IPS DF 4.7 (cell line): ENCODE measurements around the gene AKT3.
"Not testable (repeated sequence)": the region's sequence is repeated elsewhere in the genome, so short reads cannot be mapped to it uniquely, and the experiment has no call there.

Experiments
- DNase-seq: peaks from one replicate; pipeline ENCODE4 v3.0.0-alpha.2; 2013; ENCODE audit warnings: low spot score; ENCODE audit errors: extremely low read depth

The AKT3 gene

DNA sequence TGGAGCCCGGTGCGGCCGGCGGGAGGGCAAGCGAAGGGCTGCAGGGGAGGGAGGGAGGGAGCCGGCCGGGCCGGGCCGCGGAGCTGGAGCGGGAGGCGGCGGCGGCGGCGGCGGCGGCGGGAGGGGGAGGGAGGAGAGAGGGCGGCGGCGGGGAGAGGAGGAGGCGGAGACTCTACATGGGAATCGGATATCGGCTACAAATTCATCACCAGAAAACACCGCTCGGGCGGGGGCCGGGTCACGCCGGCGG, at the start of gene AKT3:
TSS of gene AKT3 (minus strand) at position 42 of the 250 bp plus-strand sequence. CDS start 7,073 bp downstream, outside the sequence.
- DNase-seq = no peak

DNA sequence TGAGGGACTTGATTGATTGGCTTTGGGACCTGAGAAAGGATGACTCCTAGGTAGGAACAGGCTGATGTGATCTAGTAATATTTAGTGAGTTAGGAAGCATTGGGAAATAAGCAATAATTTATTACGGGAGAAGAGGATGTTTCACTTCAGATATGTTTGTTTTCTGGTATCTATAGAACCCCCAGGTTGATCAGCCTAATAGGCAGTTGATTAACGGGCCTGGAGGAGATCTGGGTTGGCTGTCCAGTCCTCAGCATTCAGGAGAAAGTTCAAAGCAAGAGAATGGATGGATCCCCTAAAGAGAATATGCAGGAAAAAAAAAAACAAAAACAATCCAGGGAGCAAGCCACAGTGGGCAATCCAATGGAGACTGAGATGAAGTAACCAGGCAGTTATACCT, 48.2 kb upstream of the AKT3 start:
- no peak for DNase-seq

DNA sequence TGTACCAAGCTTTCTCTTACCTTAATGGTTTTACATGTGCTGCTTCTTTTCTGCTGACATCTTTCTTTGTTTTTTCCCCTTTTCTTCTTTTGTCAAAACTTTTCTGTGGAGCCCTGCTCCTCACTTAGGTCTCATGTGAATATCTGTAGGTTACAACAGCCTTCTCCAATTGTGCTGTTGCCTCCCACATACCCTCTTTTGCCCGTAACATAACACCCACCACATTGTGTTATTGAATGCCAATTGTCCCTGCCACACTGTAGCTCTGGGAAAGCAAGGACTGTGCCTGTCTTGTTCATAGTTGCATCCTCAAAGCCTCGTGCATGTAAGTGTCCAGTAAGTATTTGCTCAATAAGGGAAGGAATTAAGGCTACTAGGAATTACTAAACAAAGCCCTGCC, 46.3 kb upstream of the AKT3 start:
- no peak for DNase-seq

DNA sequence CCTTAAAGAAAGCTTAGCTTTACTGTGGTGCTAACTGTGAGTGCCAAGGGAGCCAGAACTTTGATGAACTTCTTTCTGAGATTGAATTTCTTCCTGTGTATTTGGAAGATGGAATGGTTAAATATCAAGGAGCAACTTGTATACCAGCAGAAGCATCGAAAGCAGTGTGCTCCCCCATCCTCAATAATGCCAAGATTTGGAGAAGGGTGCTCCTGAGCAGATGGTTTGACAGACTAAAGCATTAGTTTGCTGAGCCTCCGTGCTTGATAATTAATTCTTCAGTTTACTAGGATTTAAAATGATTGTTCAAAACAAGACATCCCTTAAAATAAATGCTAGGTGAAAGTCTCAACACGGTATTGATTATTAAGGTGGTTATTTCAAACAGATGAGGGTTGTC, 42.4 kb upstream of the AKT3 start:
- no peak for DNase-seq

DNA sequence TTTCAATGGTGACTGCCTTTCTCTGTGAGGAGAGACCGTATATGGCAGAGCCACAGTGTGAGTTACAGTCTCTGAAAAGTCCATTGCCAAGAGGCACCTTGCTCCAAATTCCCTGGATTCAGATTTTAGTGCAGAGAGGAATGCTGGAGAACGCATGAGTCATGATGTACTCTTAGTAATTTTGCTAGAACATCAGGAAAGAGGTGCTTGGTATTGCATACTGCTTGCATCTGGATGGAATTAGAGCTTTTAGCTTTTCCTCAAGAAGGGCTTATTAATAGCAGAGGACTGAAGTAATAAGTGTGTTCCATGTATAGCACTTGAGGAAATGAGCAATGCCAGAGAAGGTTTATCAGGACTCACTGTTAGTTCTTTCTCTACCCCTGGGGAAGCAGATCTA, 40.5 kb upstream of the AKT3 start:
- no peak for DNase-seq

DNA sequence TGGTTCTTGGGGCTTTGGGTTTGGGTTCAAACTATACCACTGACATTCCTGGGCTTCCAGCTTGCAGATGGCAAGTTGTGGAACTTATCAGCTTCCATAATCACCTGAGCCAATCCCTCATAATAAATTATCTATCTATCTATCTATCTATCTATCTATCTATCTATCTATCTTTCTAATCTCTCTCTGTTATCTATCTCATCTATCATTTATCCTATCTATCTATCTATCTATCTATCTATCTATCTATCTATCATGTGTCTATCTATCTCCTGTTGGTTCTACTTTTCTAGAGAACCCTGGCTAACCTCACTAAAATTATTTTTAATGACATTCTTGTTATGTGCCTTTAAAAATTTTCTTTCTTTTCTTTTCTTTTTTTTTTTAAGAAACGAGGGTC, 35.8 kb upstream of the AKT3 start:
- no peak for DNase-seq

DNA sequence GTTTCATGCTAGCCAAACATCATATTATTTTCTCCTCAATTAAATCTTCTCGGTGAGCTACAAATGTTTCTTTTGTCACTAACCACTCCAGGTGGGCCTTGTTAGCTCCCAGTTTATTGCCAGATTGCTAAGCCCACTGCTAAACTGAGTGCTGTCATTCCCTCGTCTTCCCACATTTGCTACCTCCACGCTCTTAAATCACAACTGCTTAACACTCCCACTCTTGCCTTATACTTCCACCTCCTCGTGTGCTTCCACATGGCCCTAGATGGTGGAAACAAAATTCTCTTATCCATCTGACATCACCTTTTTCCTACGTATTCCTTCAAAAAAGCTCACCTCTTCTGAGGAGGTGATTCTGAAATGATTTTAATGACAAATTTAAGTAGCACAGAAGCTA, 34.6 kb upstream of the AKT3 start:
- DNase-seq = no peak

DNA sequence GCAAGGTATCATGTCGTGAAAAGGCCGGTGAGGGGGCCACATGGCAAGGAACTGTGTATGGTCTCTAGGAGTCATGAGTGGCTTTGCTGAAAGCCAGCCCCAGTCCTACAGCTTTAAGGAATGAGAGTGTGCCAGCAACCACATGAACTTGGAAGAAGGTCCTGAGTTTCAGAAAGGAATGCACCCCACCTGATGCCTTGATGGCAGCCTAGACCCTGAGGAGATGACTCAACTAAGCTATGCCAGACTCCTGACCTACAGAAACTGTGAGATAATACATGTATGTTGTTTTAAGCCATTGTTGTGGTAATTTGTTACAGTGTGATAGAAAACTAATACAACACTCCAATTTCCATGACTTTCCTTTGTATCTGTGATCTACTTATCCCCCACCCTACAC, 33.5 kb upstream of the AKT3 start:
- no peak for DNase-seq

DNA sequence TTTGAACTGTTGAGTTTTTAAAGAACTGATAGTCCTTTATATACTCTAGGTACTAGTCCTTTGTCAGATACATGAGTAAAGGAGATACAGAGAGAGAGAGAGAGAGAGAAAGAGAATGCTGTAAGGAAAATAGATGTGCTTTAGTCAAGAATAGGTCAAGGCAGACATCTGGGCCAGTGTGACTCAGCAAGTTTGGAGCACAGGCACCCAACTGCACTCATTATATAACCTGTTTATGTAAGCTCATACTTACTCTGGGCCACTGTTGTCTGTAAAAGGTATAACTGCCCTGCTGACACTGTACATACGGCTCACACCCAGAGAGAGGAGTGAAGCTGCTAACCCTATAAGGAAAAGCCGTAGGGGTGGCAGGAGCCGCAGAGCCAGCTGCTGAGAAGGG, 32.2 kb upstream of the AKT3 start:
- DNase-seq = no peak

DNA sequence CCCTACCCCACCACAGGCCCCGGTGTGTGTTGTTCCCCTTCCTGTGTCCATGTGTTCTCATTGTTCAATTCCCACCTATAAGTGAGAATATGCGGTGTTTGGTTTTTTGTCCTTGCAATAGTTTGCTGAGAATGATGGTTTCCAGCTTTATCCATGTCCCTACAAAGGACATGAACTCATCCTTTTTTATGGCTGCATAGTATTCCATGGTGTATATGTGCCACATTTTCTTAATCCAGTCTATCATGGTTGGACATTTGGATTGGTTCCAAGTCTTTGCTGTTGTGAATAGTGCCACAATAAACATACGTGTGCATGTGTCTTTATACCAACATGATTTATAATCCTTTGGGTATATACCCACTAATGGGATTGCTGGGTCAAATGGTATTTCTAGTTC, 27.0 kb upstream of the AKT3 start:
- not testable (repeated sequence) for DNase-seq

DNA sequence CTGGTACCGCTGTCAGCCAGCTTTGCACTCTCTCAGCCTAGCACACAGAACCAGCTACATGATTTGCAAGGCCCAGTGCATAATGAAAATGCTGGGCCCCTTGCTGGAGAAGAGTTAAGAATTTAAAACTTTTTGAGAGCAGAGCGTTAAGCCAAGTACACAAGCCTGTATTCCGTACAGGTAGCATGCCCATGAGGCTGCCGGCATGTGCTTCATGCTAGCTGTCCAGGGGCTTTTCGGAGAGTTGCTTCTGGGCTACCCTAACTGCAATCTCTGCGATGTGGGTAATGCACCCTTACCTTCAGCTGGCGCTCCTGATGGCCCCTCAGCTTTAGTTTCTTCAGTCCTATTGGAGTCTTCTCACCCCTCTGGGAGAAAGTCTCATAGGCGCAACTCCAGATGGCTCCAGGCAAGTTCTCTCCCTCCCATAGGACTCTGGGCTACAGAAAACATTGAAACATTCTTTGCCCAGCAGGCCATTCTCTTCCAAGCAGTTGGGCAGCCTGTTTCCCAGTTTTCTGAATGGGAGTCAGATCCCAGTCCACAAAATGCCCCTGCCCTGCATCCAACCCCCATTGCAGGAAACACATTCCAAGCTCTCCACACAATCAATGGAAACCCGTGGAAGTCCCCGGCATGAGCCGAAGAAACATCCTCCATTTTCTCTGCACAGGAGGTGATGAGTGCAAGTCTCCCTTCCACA, 5.7 kb upstream of the AKT3 start:
- no peak for DNase-seq

DNA sequence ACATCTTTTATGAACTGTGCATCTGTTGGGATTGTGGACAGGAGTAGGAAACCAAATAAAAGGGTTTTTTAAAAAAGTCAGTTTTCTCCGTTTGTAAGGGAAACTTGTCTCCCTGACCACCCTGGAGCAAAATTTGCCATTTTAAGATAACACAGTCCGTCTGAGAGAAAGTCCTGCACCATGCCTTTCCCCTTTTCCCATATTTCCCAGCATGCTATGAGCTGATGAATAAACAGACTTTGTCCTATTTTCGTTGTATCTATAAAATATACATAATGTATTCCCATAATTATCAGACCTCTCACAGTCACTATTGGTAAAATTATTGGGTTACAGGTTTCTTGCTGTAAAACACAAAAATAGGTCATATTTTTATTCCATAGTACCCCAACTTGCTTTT, 1.7 kb upstream of the AKT3 start:
- DNase-seq = no peak

DNA sequence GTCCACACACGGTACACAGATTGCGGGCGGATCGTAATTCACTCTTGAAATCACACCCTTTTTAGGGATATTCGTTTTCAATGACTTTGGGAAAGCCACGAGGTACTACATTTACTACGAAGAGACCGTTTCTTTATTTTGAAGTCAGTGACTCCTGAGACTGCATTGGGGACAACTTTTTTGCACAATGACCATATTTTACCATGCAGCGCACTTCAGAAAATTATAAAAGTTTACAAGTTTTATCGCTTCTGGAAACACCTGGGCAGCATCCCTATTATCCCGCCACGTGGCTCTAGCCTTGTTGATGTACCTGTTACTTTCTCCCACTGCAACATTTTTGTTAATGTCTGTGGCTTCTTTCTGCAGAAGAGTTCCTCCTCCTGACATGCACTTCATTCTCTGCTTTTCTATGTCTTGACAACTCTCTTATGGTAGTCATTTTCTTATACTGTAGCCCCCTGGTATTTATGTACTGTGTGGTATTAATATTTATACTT, 1.3 kb upstream of the AKT3 start:
- DNase-seq = no peak

DNA sequence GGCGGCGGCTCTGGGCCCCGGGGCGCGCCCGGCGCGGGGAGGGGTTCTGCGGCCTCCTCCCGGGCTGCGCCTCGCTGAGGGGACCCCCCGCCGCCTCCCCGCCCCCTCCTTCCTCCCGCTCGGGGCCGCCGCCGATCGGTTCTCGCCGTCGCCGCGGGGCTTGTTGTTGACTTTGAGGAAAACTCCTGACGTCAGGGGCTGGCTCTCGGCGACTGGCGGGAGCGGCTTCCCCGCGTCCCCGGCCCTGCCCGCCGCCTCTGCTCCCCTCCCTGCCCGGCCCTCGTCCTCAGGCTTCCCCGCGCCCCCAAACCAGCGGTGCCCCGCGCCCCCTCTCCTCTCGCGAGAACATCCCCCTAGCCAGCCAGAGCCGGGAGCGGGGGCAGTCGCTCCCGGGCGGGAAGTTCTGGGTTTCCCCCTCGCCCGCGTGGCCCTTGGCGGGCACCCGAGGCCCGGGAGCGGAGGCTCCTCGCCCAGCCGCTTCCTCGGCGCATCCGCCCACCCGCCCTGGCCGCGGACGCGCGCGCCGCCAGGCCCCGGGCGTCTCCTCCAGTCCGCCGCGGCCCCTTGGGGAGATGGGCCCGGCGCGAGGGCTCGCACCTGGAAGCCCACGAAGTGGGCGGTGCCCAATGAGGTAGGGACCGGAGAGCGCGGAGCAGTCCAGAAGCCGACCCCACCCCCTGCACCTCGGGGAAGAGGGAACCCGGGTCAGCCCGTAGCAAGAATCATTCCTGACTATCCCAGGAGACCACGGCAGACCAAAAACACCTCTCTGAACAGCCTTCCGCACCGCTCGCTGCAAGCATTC, 611 bp upstream of the AKT3 start:
- no peak for DNase-seq

DNA sequence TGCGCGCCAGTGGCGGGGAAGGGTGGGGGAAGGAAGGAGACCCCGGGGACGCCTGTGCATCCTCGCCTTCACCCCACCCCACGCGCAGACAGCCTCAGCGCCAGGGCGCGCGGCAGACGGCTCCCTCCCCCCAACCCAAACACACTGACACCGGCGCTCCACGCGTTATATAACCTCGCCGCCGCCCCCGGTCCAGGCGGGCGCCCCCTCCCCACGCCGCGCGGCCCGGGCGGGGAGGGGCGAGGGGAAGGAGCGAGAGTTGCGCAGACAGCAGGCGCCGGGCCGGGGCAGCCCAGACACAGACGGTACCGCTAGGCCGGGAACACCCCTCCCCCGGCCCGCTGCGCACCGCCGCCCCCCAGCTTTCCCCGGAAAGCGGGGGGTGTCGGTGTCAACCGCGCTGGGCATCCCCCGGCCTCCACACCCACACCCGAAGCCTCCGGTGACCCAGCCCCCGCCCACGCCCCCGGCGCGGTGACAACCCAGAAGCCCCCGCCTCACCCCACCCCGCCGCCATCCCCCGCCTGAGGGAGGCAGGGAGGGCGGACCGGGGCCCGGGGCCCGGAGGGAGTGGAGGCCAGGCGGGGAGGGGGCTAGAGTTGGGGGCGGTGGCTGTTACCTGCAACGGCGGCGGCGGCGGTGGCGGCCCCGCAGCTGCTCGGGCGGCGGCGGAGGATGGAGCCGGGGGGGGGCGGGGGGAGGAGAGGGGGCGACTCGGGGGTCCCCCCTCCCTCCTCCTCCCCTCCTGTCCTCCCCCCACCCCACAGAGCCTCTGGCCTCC, 432 bp downstream of the AKT3 start:
- no peak for DNase-seq

DNA sequence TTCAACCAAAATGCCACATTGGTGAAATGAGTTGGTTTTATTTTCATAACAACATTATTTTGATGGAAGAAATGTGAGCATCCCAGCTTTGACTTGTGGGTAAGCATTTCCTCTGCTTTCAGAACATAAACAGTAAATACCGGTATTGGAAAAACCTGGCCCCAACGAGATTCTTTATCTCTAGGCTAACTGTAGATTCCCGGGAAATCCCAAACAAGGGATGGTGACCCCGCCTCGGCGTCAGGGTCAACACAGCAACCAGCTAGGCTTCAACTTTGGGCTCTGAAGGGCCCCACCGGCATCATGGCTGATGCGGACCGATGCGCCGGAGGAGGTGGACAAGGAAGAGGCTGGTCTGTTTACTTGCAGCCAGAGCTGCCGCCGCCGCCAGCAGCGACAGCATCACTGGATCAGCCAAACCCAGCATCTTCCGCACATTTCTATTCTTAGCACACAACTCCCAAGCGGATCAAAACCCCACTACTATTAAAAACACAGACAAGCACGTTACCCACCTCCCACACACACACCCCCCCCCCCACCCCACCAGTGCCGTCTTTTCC, 1.1 kb downstream of the AKT3 start:
- no peak for DNase-seq

DNA sequence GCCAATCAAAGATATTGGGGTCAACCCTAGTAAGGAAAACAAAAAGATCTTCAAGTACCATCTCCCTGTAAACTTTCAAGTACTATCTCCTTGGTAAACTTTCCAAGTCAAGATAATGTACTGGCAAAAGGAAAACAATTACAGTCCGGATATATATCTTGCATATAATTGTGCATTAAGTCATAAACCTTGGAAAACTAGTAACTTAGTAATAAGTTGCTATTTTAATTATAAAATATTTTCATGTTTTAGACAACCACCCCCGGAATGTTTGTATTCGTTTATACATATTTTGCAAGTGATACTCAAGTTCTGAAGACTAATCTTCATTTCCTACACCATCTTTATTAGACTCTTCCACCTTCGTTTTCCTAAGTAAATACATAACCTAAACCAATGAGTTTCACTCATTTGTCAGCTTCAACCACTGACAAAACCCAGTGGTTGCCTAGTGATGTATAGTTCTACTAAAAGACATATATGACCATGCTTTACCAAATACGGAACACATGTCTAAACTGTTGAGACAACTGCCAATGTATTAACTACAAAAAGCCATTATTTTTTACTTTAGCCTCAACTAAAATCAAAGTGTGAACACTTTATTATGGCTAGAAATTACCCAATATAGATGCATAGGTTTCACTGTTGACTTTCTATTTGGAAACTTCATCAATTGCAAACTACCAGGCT, 1.7 kb downstream of the AKT3 start:
- no peak for DNase-seq

DNA sequence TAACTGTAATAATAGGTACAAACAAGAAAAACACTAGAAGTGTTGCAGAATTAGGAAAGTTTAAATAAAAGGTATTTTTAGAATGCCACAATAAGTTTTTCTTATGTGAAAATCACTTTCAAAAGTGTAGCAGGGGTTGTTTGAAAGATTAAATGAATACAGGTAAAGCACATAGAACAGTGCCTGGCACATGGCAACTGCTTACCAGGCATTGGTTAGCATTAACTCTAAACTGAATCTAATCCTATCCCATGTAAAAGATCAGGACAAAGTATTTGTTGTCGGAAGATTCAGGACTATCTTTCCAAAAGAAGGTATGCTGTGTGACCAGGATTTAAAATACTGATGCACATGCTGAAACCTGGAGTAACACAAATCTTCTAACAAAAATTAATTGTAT, 3.3 kb downstream of the AKT3 start:
- DNase-seq = no peak

DNA sequence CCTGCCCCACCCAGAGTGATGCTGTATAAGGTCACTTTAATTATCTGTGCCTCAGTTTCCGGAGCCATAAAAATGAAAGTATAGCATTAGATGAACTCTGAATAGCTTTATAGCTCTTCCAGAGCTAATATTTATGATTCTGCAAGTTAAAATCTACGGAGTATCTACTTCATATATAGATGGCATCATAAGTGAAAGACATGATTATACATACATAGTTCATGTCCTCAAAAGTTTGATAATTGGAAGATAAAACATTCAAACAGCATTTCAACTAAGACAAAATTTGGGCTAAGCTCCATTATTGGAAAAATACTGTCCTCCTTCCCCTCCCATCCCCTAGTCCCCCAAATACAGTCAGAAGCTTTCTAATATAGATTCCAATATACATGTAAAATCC, 4.2 kb downstream of the AKT3 start:
- DNase-seq = no peak

DNA sequence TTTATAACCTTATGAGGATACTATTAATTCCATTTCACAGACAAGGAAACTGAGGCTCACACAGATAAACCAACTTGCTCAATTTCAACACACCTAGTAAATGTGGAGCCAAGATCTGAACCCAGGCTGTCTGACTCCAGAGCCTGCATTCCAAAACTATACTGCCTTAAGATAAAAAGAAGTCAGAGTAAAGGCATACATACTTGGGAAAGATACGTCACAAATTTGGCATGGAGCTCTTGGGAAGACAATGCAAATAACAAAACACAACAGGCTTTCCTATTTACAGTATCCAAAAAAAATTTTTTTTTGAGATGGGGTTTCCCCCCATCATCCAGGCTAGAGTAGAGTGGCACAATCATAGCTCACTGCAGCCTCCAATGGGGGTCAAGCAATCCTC, 5.9 kb downstream of the AKT3 start:
- no peak for DNase-seq

DNA sequence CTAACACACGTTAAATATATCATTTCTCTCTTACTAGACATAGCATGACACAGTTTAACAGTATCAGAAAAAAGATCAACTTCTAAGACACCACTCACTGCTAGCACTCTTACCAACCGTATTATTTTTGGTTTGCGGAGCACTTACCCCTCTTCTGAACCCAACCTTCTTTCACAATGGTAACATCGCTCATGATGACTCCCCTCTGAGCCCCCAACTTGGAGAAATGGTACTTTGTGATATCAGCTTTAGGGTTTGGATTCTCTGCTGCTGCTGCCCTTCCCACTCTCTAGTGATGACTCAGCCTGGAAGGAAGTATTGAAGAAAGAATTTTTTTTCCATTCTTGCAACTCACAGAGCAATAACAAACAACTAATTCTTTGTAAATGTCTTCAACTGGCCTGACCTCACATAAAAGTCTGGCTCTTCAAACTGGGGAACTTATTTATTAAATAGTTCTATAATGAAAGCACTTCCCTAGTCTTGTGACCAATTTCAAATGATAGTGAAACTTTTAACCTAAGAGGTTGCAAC, 7.0 kb downstream of the AKT3 start:
- no peak for DNase-seq
